Activated naive CD8-positive, alpha-beta T cell treated with anti-CD3 and anti-CD28 coated beads, Interleukin-2, amount 10 ng/mL, durations not matched to agents 7 days and 5 days (primary cell): ENCODE results near the gene CACNG6. TPM values are rescaled to one million over a fixed set of nuclear protein-coding genes. Genes with fewer than 3 reads are reported as not detected.

ENCODE experiments used
- ATAC-seq: fragments of 150-1000 bp; cut with Tn5 transposase; one replicate; pipeline ENCODE4 v1.10.0; 2021; ENCODE audit warnings: low read depth, moderate library complexity
- POLR2A ChIA-PET: fragments of 350-600 bp; sonication (Branson Sonifier 250); formaldehyde crosslinking; loops from one replicate; lab custom pipeline; 2021; ENCODE audit warnings: antibody characterized with exemption; lab: Charles Lee
- DNase-seq: peaks from one replicate; pipeline ENCODE4 v3.0.0; 2021
- H3K27ac Mint-ChIP-seq: one replicate; pipeline ENCODE4 v1.8.0; 2022; ENCODE audit warnings: mild to moderate bottlenecking, mixed read lengths
- H3K27me3 Mint-ChIP-seq: one replicate; pipeline ENCODE4 v1.8.0; 2022; ENCODE audit warnings: mild to moderate bottlenecking, moderate library complexity, mixed read lengths
- H3K36me3 Mint-ChIP-seq: one replicate; pipeline ENCODE4 v1.8.0; 2021; ENCODE audit warnings: mild to moderate bottlenecking, mixed read lengths
- H3K4me1 Mint-ChIP-seq: one replicate; pipeline ENCODE4 v1.8.0; 2021; ENCODE audit warnings: mixed read lengths
- H3K4me3 Mint-ChIP-seq: one replicate; pipeline ENCODE4 v1.8.0; 2022; ENCODE audit warnings: mild to moderate bottlenecking, moderate library complexity, mixed read lengths
- H3K9me3 Mint-ChIP-seq: one replicate; pipeline ENCODE4 v1.8.0; 2021; ENCODE audit warnings: mixed read lengths
- total RNA-seq, 2 experiments: library from RNA; stranded (reverse); gene quantifications; one replicate each; pipeline ENCODE4 v1.2.3, GENCODE V29; 2021

CACNG6 gene
- total RNA-seq, 2 experiments from 2014 or later = not detected

- Mint-ChIP-seq H3K27ac (no peak overlapping the region), H3K27me3 (peaks cover 42% of the 10 kb centered on the region)
- ATAC-seq = no peak
These were observed 10.7 kb upstream of the CACNG6 start for GRCh38 chr19:53980539-53981375.

GRCh38 chr19:53981376-53981951 lies 10.0 kb upstream of the CACNG6 start:
- H3K36me3 Mint-ChIP-seq = peaks cover 9% of the 10 kb centered on the region
- H3K27ac Mint-ChIP-seq = peak overlapping the region; percentile 40
- DNase-seq (no peak), ATAC-seq (no peak)
- POLR2A ChIA-PET = no interaction called here
- peaks cover 7% of the 10 kb centered on the region for H3K4me1 Mint-ChIP-seq
- peaks cover 42% of the 10 kb centered on the region for H3K27me3 Mint-ChIP-seq
- H3K9me3 Mint-ChIP-seq = peaks cover 5% of the 10 kb centered on the region
- H3K4me3 Mint-ChIP-seq = peak overlapping the region; percentile 20

More at GRCh38 chr19:53980539-53981375, 10.7 kb upstream of the CACNG6 start:
- peak overlapping the region; percentile 31 for H3K4me3 Mint-ChIP-seq
- POLR2A ChIA-PET = no interaction called here
- peaks cover 5% of the 10 kb centered on the region for H3K9me3 Mint-ChIP-seq
- H3K36me3 Mint-ChIP-seq = peaks cover 9% of the 10 kb centered on the region
- peaks cover 7% of the 10 kb centered on the region for H3K4me1 Mint-ChIP-seq
- no peak for DNase-seq

- Mint-ChIP-seq H3K36me3 (peaks cover 9% of the 10 kb centered on the region), H3K27me3 (peaks cover 42% of the 10 kb centered on the region), H3K4me3 (no peak overlapping the region), H3K9me3 (peaks cover 5% of the 10 kb centered on the region), H3K4me1 (peaks cover 7% of the 10 kb centered on the region), H3K27ac (no peak overlapping the region)
- POLR2A ChIA-PET = no interaction called here
- peak; percentile 40 for DNase-seq
- ATAC-seq = no peak
These were observed 9.4 kb upstream of the CACNG6 start for GRCh38 chr19:53982001-53982451.

DNA sequence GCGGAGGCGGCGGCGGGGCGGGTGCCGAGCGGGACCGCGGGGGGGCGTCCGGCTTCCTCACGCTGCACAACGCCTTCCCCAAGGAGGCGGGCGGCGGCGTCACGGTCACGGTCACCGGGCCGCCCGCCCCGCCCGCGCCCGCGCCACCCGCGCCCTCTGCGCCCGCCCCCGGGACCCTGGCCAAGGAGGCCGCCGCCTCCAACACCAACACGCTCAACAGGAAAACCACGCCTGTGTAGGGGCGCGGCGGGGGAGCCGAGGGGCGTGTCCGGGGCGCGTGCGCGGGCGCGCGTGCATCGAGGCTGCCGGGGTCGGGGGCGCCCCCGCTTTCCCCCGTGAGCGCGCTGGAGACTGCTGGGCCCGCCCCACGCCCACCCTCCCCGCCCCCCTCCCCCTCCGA lies 8.8 kb upstream of the CACNG6 start:
- no peak overlapping the region for H3K27ac Mint-ChIP-seq
- DNase-seq = no peak
- H3K4me3 Mint-ChIP-seq = no peak overlapping the region
- ATAC-seq = no peak
- H3K36me3 Mint-ChIP-seq = peaks cover 9% of the 10 kb centered on the region
- H3K9me3 Mint-ChIP-seq = peaks cover 5% of the 10 kb centered on the region
- peaks cover 39% of the 10 kb centered on the region for H3K27me3 Mint-ChIP-seq
- H3K4me1 Mint-ChIP-seq = peaks cover 7% of the 10 kb centered on the region
- POLR2A ChIA-PET = no interaction called here

DNA sequence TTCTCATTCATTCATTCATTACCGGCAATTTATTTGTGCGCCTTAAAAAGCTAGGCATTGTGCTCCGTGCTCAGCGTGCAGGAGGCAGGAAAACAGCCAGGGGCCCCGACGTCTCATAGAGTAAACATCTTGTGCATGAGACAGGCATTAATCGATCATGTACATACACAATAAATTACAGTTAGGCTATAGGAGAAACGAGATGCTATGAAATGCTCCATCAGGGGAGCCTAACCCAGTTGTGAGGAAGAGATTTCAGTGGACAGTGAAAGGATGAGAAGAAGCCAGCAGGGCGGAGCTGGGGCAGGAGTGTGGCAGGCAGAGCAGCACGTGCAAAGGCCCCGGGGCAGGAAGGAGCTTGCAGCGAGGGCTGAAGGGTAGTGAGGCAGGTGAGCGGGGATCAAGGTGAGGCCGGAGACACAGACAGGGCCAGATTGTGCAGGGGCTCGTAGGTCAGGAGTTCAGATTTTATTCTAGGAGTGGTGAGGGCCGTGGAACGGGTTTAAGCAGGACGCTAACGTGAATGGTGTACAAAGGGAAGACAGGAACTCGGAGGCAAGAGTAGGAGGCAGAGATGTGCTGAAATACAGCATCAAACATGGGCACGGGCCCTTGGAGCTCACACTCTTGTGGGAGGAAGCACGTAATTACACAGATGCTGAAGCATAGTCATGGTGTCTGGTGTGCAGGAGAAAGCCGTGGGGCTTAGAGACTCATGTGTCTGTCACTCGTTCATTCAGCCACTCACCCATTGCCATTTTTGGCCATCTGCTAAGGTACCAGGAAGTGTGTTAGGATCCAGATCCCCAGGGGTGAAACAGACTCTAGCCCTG lies 7.8 kb upstream of the CACNG6 start:
- H3K4me3 Mint-ChIP-seq = no peak overlapping the region
- H3K9me3 Mint-ChIP-seq = peaks cover 5% of the 10 kb centered on the region
- ATAC-seq = no peak
- POLR2A ChIA-PET = no interaction called here
- H3K27me3 Mint-ChIP-seq = peaks cover 33% of the 10 kb centered on the region
- H3K27ac Mint-ChIP-seq = no peak overlapping the region
- peaks cover 9% of the 10 kb centered on the region for H3K36me3 Mint-ChIP-seq
- no peak for DNase-seq
- peaks cover 7% of the 10 kb centered on the region for H3K4me1 Mint-ChIP-seq

GRCh38 chr19:53985863-53986262 lies 5.6 kb upstream of the CACNG6 start:
- no peak for DNase-seq

DNA sequence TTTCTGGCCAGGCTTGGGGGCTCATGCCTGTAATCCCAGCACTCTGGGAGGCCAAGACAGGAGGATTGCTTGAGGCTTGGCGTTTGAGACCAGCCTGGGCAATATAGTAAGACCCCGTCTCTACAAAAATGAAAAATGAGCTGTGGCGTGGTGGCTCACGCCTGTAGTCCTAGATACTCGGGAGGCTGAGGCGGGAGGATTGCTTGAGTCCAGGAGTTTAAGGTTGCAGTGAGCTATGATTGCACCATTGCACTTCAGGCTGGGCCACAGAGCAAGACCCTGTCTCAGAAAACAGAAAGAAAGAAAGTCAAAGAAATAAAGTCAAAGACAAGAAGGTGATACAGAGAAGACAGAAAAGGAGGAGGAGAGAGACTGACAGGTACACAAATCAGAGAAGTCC lies 2.5 kb upstream of the CACNG6 start:
- Mint-ChIP-seq H3K27ac (no peak overlapping the region), H3K4me3 (no peak overlapping the region), H3K36me3 (no peaks in the 10 kb centered on the region), H3K9me3 (no peaks in the 10 kb centered on the region), H3K27me3 (peaks cover 20% of the 10 kb centered on the region), H3K4me1 (no peaks in the 10 kb centered on the region)
- ATAC-seq = no peak
- DNase-seq = no peak
- POLR2A ChIA-PET = no interaction called here

More at GRCh38 chr19:53985863-53986262, 5.6 kb upstream of the CACNG6 start:
- peaks cover 13% of the 10 kb centered on the region for H3K27me3 Mint-ChIP-seq
- no peak for ATAC-seq
- H3K4me3 Mint-ChIP-seq = no peak overlapping the region
- POLR2A ChIA-PET = no interaction called here
- no peak overlapping the region for H3K27ac Mint-ChIP-seq
- no peaks in the 10 kb centered on the region for H3K9me3 Mint-ChIP-seq
- no peaks in the 10 kb centered on the region for H3K4me1 Mint-ChIP-seq
- H3K36me3 Mint-ChIP-seq = no peaks in the 10 kb centered on the region

DNA sequence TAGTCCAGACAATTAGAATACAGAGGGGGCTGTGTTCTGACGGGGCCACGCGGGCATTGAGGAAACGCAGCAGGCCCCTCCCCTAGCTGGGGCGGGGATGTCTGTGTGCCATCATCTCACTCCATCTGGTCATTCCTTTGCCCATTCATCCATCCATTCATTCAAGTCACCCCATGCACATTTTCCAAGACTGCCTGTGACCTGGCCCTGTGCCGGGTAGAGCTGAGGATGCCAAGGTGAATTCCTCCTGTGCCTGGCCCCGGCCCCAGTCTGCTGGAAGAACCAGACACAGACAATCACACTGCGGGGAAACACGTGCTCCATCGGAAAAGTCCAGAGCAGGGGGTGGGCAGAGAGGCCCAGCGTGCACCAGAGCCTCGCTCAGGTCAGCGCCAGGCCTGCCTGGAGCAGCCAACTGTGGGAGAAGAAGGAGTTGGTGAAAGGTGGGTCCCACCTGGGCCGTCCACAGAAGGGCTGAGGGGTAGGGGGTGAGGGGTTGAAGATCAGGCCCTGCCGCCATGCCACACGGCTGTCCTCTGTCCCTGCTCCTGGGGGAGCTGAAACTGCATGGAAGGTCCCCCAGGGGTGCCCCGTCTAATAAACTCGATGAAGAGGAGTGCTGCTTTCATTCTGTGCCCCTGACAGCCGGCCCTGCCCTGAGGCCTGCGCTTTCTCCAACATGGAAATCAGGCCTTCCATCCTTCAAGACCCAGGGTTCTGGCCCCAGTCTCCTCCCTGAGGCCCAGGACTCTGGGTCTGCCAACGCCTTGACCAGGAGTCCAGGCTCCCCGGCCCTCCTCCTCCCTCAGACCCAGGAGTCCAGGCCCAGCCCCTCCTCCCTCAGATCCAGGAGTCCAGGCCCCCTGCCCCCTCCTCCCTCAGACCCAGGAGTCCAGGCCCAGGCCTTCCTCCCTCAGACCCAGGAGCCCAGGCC lies 1.6 kb upstream of the CACNG6 start:
- Mint-ChIP-seq H3K27ac (no peak overlapping the region), H3K36me3 (no peaks in the 10 kb centered on the region), H3K27me3 (peaks cover 24% of the 10 kb centered on the region), H3K4me1 (no peaks in the 10 kb centered on the region), H3K4me3 (no peak overlapping the region), H3K9me3 (no peaks in the 10 kb centered on the region)
- ATAC-seq (no peak), DNase-seq (no peak)
- POLR2A ChIA-PET = no interaction called here

GRCh38 chr19:53992211-53992610 lies 774 bp downstream of the CACNG6 start:
- Mint-ChIP-seq H3K9me3 (no peaks in the 10 kb centered on the region), H3K27ac (no peak overlapping the region), H3K27me3 (peaks cover 29% of the 10 kb centered on the region), H3K36me3 (no peaks in the 10 kb centered on the region), H3K4me1 (no peaks in the 10 kb centered on the region), H3K4me3 (no peak overlapping the region)
- POLR2A ChIA-PET = no interaction called here
- DNase-seq (no peak), ATAC-seq (no peak)

DNA sequence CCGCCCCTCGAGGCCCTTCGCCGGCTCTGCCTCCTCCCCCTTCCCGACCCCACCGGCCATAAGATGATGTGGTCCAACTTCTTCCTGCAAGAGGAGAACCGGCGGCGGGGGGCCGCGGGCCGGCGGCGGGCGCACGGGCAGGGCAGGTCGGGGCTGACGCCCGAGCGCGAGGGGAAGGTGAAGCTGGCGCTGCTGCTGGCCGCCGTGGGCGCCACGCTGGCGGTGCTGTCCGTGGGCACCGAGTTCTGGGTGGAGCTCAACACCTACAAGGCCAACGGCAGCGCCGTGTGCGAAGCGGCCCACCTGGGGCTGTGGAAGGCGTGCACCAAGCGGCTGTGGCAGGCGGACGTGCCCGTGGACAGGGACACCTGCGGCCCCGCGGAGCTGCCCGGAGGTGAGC lies 1.4 kb downstream of the CACNG6 start:
- POLR2A ChIA-PET = no interaction called here
- peaks cover 29% of the 10 kb centered on the region for H3K27me3 Mint-ChIP-seq
- no peaks in the 10 kb centered on the region for H3K36me3 Mint-ChIP-seq
- no peaks in the 10 kb centered on the region for H3K4me1 Mint-ChIP-seq
- H3K4me3 Mint-ChIP-seq = no peak overlapping the region
- no peak overlapping the region for H3K27ac Mint-ChIP-seq
- DNase-seq = no peak
- no peak for ATAC-seq
- H3K9me3 Mint-ChIP-seq = no peaks in the 10 kb centered on the region

GRCh38 chr19:53993448-53993847 lies 2.0 kb downstream of the CACNG6 start:
- Mint-ChIP-seq H3K36me3 (no peaks in the 10 kb centered on the region), H3K27me3 (peaks cover 28% of the 10 kb centered on the region), H3K9me3 (no peaks in the 10 kb centered on the region), H3K27ac (no peak overlapping the region), H3K4me3 (no peak overlapping the region), H3K4me1 (no peaks in the 10 kb centered on the region)
- POLR2A ChIA-PET = no interaction called here
- no peak for ATAC-seq
- DNase-seq = no peak

DNA sequence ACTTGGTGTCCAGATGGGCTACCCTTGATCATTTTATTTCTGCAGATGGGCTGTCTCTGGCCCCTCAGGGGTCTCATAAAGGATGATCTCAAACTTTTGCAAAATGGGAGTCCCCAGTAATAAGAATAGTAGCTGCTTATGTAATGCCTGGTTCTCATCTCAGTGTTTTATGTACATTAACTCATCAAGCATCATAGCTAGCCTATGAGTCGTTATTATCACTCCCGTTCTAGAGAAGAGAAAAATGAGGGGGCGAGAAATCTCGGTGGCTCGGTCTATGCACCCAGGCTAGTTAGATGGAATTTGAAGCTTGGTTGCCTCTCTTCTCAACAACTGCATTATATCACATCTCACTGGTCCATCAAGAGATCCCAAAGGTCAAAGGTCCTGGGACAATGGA lies 3.4 kb downstream of the CACNG6 start:
- ATAC-seq (no peak), DNase-seq (no peak)
- POLR2A ChIA-PET = no interaction called here
- Mint-ChIP-seq H3K4me3 (no peak overlapping the region), H3K36me3 (no peaks in the 10 kb centered on the region), H3K9me3 (no peaks in the 10 kb centered on the region), H3K27me3 (peaks cover 24% of the 10 kb centered on the region), H3K27ac (no peak overlapping the region), H3K4me1 (no peaks in the 10 kb centered on the region)

DNA sequence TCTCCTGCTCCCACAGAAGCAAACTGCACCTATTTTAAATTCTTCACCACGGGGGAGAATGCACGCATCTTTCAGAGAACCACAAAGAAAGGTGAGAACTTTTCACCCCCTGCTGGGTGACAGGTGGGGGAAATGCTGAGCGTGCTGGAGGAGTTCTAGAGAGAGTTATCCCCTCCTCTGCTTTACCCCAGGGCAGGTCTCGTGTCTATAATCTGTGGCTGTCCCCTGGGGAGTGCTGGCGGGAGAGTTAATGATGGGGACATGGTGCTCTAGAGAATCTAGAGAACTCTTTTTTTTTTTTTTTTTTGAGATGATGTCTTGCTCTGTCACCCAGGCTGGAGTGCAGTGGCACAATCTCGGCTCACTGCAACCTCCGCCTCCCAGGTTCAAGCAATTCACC lies 6.8 kb downstream of the CACNG6 start:
- no peaks in the 10 kb centered on the region for H3K9me3 Mint-ChIP-seq
- peaks cover 15% of the 10 kb centered on the region for H3K27me3 Mint-ChIP-seq
- H3K4me3 Mint-ChIP-seq = no peak overlapping the region
- no peaks in the 10 kb centered on the region for H3K4me1 Mint-ChIP-seq
- POLR2A ChIA-PET = no interaction called here
- H3K36me3 Mint-ChIP-seq = no peaks in the 10 kb centered on the region
- no peak overlapping the region for H3K27ac Mint-ChIP-seq
- ATAC-seq (no peak), DNase-seq (no peak)
